Measurements from ENCODE around the gene ACIN1.

DNA sequence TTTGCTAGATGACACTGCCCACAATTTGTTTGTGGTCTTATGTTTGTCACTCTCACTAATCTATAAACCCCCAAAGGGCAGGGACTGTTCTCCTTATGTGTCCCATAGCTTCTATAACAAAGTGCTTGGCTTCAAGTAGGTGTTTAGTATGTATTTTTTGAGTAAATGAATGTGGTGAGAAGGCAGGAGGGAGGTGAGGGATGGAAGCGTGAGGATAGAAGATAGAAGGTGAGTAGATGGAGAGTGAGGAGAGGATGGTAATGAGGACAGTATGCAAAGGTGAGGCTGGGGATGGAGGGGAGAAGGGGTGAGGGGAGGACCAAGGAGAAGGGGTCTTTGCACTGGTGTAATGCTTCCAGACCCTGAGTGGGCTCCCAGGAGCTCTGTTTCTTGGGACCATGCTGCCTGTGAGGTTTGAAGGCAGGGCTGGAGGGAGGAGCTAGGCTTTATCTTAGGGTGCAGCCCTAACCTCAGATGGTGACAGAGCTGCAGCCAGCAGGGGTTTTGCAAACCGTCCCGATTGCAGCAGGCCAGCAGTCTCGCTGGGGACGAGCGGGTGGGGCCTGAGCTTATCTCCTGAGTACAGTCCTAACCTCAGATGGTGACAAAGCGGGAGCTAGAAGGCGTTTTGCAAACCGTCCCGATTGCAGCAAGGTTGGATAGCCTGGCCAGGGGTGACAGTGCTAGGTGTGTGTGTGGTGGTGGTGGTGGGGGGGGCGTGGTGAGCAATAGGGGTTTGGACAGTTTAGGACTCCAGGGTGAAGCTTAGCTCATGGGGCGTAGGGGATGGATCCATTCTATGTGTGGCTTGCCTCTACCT is 17.6 kb upstream of the ACIN1 start:
- no peak for TF ChIP-seq ZNF778 (CRISPR knock-in tag; IDR thresholded peaks at IDR 0.05)
- TF ChIP-seq RBBP5 (IDR thresholded peaks at IDR 0.05; ENCODE audit: borderline replicate concordance, insufficient read depth, low read length, poor library complexity, severe bottlenecking) = peak; percentile 18
- TF ChIP-seq, protein P1, sequence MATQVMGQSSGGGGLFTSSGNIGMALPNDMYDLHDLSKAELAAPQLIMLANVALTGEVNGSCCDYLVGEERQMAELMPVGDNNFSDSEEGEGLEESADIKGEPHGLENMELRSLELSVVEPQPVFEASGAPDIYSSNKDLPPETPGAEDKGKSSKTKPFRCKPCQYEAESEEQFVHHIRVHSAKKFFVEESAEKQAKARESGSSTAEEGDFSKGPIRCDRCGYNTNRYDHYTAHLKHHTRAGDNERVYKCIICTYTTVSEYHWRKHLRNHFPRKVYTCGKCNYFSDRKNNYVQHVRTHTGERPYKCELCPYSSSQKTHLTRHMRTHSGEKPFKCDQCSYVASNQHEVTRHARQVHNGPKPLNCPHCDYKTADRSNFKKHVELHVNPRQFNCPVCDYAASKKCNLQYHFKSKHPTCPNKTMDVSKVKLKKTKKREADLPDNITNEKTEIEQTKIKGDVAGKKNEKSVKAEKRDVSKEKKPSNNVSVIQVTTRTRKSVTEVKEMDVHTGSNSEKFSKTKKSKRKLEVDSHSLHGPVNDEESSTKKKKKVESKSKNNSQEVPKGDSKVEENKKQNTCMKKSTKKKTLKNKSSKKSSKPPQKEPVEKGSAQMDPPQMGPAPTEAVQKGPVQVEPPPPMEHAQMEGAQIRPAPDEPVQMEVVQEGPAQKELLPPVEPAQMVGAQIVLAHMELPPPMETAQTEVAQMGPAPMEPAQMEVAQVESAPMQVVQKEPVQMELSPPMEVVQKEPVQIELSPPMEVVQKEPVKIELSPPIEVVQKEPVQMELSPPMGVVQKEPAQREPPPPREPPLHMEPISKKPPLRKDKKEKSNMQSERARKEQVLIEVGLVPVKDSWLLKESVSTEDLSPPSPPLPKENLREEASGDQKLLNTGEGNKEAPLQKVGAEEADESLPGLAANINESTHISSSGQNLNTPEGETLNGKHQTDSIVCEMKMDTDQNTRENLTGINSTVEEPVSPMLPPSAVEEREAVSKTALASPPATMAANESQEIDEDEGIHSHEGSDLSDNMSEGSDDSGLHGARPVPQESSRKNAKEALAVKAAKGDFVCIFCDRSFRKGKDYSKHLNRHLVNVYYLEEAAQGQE (IDR thresholded peaks at IDR 0.05; ENCODE audit: borderline replicate concordance) = no peak; the same call in 1 of the 2 replicates
- TF ChIP-seq, protein P1 (CRISPR knock-in tag; IDR thresholded peaks at IDR 0.05; ENCODE audit: low read depth) = no peak
- no peak for TF ChIP-seq NFIX (CRISPR knock-in tag; IDR thresholded peaks at IDR 0.05; ENCODE audit: low read depth)
- TF ChIP-seq, protein P2, sequence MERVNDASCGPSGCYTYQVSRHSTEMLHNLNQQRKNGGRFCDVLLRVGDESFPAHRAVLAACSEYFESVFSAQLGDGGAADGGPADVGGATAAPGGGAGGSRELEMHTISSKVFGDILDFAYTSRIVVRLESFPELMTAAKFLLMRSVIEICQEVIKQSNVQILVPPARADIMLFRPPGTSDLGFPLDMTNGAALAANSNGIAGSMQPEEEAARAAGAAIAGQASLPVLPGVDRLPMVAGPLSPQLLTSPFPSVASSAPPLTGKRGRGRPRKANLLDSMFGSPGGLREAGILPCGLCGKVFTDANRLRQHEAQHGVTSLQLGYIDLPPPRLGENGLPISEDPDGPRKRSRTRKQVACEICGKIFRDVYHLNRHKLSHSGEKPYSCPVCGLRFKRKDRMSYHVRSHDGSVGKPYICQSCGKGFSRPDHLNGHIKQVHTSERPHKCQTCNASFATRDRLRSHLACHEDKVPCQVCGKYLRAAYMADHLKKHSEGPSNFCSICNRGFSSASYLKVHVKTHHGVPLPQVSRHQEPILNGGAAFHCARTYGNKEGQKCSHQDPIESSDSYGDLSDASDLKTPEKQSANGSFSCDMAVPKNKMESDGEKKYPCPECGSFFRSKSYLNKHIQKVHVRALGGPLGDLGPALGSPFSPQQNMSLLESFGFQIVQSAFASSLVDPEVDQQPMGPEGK (CRISPR knock-in tag; IDR thresholded peaks at IDR 0.05; ENCODE audit: borderline replicate concordance) = no peak
- TF ChIP-seq XRCC5 (IDR thresholded peaks at IDR 0.05; ENCODE audit: low read depth, low read length) = no peak
- TF ChIP-seq KDM4B (IDR thresholded peaks at IDR 0.05; ENCODE audit: borderline replicate concordance in 2 of 2, low read depth in 1 of 2) = no peak
- TF ChIP-seq POLR2AphosphoS5 (IDR thresholded peaks at IDR 0.05; ENCODE audit: control insufficient read depth, insufficient read depth, low read depth, low read length) = peak; percentile 95
- TF ChIP-seq MAZ (CRISPR knock-in tag; conservative IDR thresholded peaks at IDR 0.05 in 1 of 2, IDR thresholded peaks at IDR 0.05 in 1 of 2) = peak; percentile 88 to 90
- TF ChIP-seq, protein P3, sequence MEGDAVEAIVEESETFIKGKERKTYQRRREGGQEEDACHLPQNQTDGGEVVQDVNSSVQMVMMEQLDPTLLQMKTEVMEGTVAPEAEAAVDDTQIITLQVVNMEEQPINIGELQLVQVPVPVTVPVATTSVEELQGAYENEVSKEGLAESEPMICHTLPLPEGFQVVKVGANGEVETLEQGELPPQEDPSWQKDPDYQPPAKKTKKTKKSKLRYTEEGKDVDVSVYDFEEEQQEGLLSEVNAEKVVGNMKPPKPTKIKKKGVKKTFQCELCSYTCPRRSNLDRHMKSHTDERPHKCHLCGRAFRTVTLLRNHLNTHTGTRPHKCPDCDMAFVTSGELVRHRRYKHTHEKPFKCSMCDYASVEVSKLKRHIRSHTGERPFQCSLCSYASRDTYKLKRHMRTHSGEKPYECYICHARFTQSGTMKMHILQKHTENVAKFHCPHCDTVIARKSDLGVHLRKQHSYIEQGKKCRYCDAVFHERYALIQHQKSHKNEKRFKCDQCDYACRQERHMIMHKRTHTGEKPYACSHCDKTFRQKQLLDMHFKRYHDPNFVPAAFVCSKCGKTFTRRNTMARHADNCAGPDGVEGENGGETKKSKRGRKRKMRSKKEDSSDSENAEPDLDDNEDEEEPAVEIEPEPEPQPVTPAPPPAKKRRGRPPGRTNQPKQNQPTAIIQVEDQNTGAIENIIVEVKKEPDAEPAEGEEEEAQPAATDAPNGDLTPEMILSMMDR (IDR thresholded peaks at IDR 0.05 in 2 of 3, conservative IDR thresholded peaks at IDR 0.05 in 1 of 3; ENCODE audit: insufficient read depth in 2 of 3, low read depth in 1 of 3, low read length in 3 of 3) = no peak
- TF ChIP-seq MTA2 (IDR thresholded peaks at IDR 0.05; ENCODE audit: low read depth) = peak; percentile 97
- TF ChIP-seq, protein P4, sequence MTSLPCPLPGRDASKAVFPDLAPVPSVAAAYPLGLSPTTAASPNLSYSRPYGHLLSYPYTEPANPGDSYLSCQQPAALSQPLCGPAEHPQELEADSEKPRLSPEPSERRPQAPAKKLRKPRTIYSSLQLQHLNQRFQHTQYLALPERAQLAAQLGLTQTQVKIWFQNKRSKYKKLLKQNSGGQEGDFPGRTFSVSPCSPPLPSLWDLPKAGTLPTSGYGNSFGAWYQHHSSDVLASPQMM (CRISPR knock-in tag; IDR thresholded peaks at IDR 0.05) = no peak

Data from K562 (cell line).